Endothelial cell of umbilical vein (primary cell): Measurements from ENCODE around the gene DNAJB9. TPM values are rescaled to one million over a fixed set of nuclear protein-coding genes. Genes with fewer than 3 reads are reported as not detected.
A peak's percentile ranks its signal among the peaks of the same experiment; 100 is the strongest.

Source experiments
- BruUV-seq: library from RNA; stranded (reverse); fragments of 400-500 nt; replicated peaks from 2 replicates; lab custom pipeline; 2021; lab: Mats Ljungman, UMichigan
- CTCF ChIA-PET: fragments of 300-600, 350-600 bp; sonication (Branson Sonifier 250); formaldehyde crosslinking; loops from one replicate; lab custom pipeline; 2021; ENCODE audit warnings: antibody characterized with exemption, inconsistent platforms; lab: Charles Lee
- POLR2A ChIA-PET: fragments of 300-600, 350-600 bp; sonication (Branson Sonifier 250); formaldehyde crosslinking; loops from one replicate; lab custom pipeline; 2021; ENCODE audit warnings: antibody characterized with exemption, inconsistent platforms; lab: Charles Lee
- DNase-seq: peaks from one replicate; pipeline ENCODE4 v3.0.0-alpha.2; 2011; ENCODE audit warnings: low read depth, low spot score
- FAIRE-seq: peaks from 2 replicates; lab custom pipeline; 2011; peaks lifted over from hg19 to GRCh38; lab: Jason Lieb, UNC
- H2AFZ ChIP-seq: 2 replicates; pipeline ENCODE4 v1.6.0; 2012; ENCODE audit warnings: low read depth, low read length, control low read depth, inconsistent platforms
- H3K27ac ChIP-seq: 2 replicates; pipeline ENCODE4 v1.5.1; 2011; ENCODE audit warnings: low read depth, mild to moderate bottlenecking, control low read depth, low read length, moderate library complexity; ENCODE audit not compliant: insufficient read depth
- H3K27me3 ChIP-seq, 2 experiments: 2 replicates each; pipeline versions ENCODE4 v1.6.0 to v1.6.1; 2011; ENCODE audit warnings: low read length in 2 of 2, mixed read lengths in 1 of 2; ENCODE audit not compliant: control insufficient read depth in 2 of 2, insufficient read depth in 2 of 2
- H3K36me3 ChIP-seq, 2 experiments: 2 replicates in 1 of 2; 3 replicates in 1 of 2; pipeline ENCODE4 v1.5.1; 2011; ENCODE audit warnings: low read length in 2 of 2, mild to moderate bottlenecking in 1 of 2, moderate library complexity in 1 of 2; ENCODE audit not compliant: control insufficient read depth in 2 of 2, insufficient read depth in 2 of 2; ENCODE audit errors: extremely low read depth in 1 of 2
- H3K4me1 ChIP-seq: 3 replicates; pipeline ENCODE4 v1.5.1; 2011; ENCODE audit warnings: mild to moderate bottlenecking, low read length; ENCODE audit not compliant: control insufficient read depth, insufficient read depth; ENCODE audit errors: extremely low read depth
- H3K4me2 ChIP-seq: 2 replicates; pipeline ENCODE4 v1.6.1; 2011; ENCODE audit warnings: low read length, control low read depth, mixed read lengths; ENCODE audit not compliant: insufficient read depth
- H3K4me3 ChIP-seq, 3 experiments: fragments of 200-600 bp in 1 of 3; sonication (generic), shearing (Covaris generic) in 1 of 3; replicated peaks in 1 of 3; 2 replicates each; pipeline ENCODE4 v1.5.1; 2011 to 2016; ENCODE audit warnings: control low read depth in 3 of 3, low read length in 3 of 3, mild to moderate bottlenecking in 2 of 3, inconsistent platforms in 1 of 3, low read depth in 1 of 3, moderate library complexity in 1 of 3; ENCODE audit not compliant: insufficient read depth in 1 of 3
- H3K79me2 ChIP-seq: 2 replicates; pipeline ENCODE4 v1.6.0; 2012; ENCODE audit warnings: low read length, inconsistent platforms; ENCODE audit not compliant: control insufficient read depth, insufficient read depth
- H3K9ac ChIP-seq: replicated peaks from 2 replicates; pipeline ENCODE3; 2011; ENCODE audit warnings: low read length, control low read depth; ENCODE audit not compliant: insufficient read depth; ENCODE audit errors: extremely low read depth
- H3K9me1 ChIP-seq: replicated peaks from 3 replicates; pipeline ENCODE4 v1.6.0; 2011; ENCODE audit warnings: mild to moderate bottlenecking, low read length; ENCODE audit not compliant: control insufficient read depth, insufficient read depth; ENCODE audit errors: extremely low read depth
- H3K9me3 ChIP-seq: replicated peaks from 2 replicates; pipeline ENCODE4 v1.5.1; 2012; ENCODE audit warnings: low read length, inconsistent platforms; ENCODE audit not compliant: control insufficient read depth, insufficient read depth
- H4K20me1 ChIP-seq: replicated peaks from 2 replicates; pipeline ENCODE3; 2011; ENCODE audit warnings: mild to moderate bottlenecking, low read length; ENCODE audit not compliant: control insufficient read depth, insufficient read depth; ENCODE audit errors: extremely low read depth
- CTCF ChIP-seq, 2 donors: IDR thresholded peaks; 1 replicate in 1 of 2; 2 replicates in 1 of 2; pipeline ENCODE4 v1.5.1; 2011; ENCODE audit warnings: low read length in 2 of 2, mild to moderate bottlenecking in 2 of 2, moderate library complexity in 2 of 2, control low read depth in 1 of 2, inconsistent platforms in 1 of 2, low read depth in 1 of 2; ENCODE audit not compliant: insufficient read depth in 1 of 2; ENCODE audit errors: extremely low read depth in 1 of 2
- FOS ChIP-seq: IDR thresholded peaks from 2 replicates; pipeline ENCODE4 v1.6.1; 2011; ENCODE audit warnings: mild to moderate bottlenecking, low read length, moderate library complexity, borderline replicate concordance; ENCODE audit not compliant: insufficient read depth
- MYC ChIP-seq: IDR thresholded peaks from one replicate; pipeline ENCODE4 v1.6.1; 2011; ENCODE audit warnings: mild to moderate bottlenecking, low read depth, low read length
- POLR2AphosphoS5 ChIP-seq: IDR thresholded peaks from 2 replicates; pipeline ENCODE4 v1.6.1; 2012; ENCODE audit warnings: low read depth, mild to moderate bottlenecking, control low read depth, low read length, moderate library complexity; ENCODE audit not compliant: insufficient read depth
- dilution Hi-C: fragments of 300-500 bp; cut with MboI; formaldehyde crosslinking; loops from one replicate; pipeline ENCODE4 v1.15.0; 2019; ENCODE audit warnings: low sequenced_read_pairs; ENCODE audit not compliant: extremely low pct_ligation_motif_present
- intact Hi-C: fragments of 100-400 bp; cut with micrococcal nuclease; formaldehyde crosslinking; loops from one replicate; pipeline ENCODE4 v1.10.0; 2022
- polyA plus RNA-seq, 4 experiments: library from polyadenylated mRNA; depleted of rRNA in 3 of 4; stranded (reverse) in 3 of 4; unstranded in 1 of 4; fragments of >200 nt; gene quantifications; 2 replicates each; pipeline versions ENCODE4 v1.2.1 to v1.2.3, GENCODE V29; 2011 to 2012; ENCODE audit warnings: missing spikeins in 1 of 4
- total RNA-seq: library from RNA; stranded (reverse); gene quantifications from 2 replicates; pipeline ENCODE4 v1.2.3, GENCODE V29; 2021
- TF ChIP-seq, protein P1 (sequence below): IDR thresholded peaks from 2 replicates; pipeline ENCODE4 v1.6.1; 2011; ENCODE audit not compliant: insufficient read depth, insufficient read length

Gene DNAJB9
- total and polyA plus RNA-seq, 2 donors (not counting 3 experiments of a cell fraction or from before 2014, with no cell fraction given): 11.7 to 11.9 TPM

- ChIA-PET POLR2A (interaction anchor here (1.7 kb wide), 1 partner anchor 43 kb away, joined by 9 read pairs; the partner anchor contains the start of gene PNPLA8), CTCF (interaction anchor here (1.0 kb wide), 1 partner anchor 23 kb away, joined by 3 read pairs; no protein-coding TSS in a partner anchor)
- Histone ChIP-seq H3K9me1 (no peaks in the 10 kb centered on the region), H2AFZ (peak overlapping the region; percentile 47), H3K27ac (peak overlapping the region; percentile 90), H3K4me1 (peaks cover 37% of the 10 kb centered on the region), H3K27me3 (no peaks in the 10 kb centered on the region), H4K20me1 (no peaks in the 10 kb centered on the region), H3K9ac (peak overlapping the region; percentile 94), H3K4me3 (peak overlapping the region; percentile 41 to 93 (median 74)), H3K4me2 (peak overlapping the region; percentile 76), H3K36me3 (peaks cover 0 to 4% of the 10 kb centered on the region in 2 experiments), H3K9me3 (no peaks in the 10 kb centered on the region), H3K79me2 (peaks cover 26% of the 10 kb centered on the region)
- TSS peak; percentile 80 for BruUV-seq
- dilution Hi-C loops (no loop called here), intact Hi-C loops (loop anchor here (1.0 kb wide), 1 partner anchor 43 kb away; the partner anchor contains the start of gene PNPLA8)
- FAIRE-seq (peak; percentile 37), DNase-seq (no peak)
- TF ChIP-seq POLR2AphosphoS5: no peak
- TF ChIP-seq CTCF (IDR thresholded peaks at IDR 0.05; ENCODE audit: extremely low read depth in 1 of 2, insufficient read depth in 1 of 2, low read depth in 1 of 2, low read length in 2 of 2): no peak
- no peak for TF ChIP-seq MYC
- TF ChIP-seq, protein P1, sequence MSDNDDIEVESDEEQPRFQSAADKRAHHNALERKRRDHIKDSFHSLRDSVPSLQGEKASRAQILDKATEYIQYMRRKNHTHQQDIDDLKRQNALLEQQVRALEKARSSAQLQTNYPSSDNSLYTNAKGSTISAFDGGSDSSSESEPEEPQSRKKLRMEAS: no peak
- no peak for TF ChIP-seq FOS
Measured at GRCh38 chr7:108568801-108569380, 783 bp upstream of the DNAJB9 start.
